HG03571 (cell line): Measurements from ENCODE around the gene VAT1L.
"Not testable (repeated sequence)": the region's sequence is repeated elsewhere in the genome, so short reads cannot be mapped to it uniquely, and the experiment has no call there.

Experiments
- ATAC-seq: cut with Tn5 transposase; IDR thresholded peaks from one replicate; pipeline ENCODE4 v1.9.1; 2021; ENCODE audit not compliant: unreplicated experiment

VAT1L gene

DNA sequence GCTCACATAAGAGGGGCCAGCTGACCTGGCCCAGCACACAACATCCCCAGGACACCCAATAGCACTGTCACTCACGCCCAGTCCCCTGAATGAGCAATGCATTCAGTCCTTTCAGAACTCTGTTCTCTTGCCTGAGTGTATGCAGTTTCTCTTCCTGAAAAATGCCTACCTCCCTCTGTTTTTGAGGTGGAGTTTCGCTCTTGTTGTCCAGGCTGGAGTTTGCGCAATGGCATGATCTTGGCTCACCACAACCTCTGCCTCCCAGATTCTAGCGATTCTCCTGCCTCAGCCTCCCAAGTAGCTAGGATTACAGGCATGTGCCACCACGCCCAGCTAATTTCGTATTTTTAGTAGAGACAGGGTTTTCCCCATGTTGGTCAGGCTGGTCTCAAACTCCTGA, 159.2 kb downstream of the VAT1L start:
- not testable (repeated sequence) for ATAC-seq

DNA sequence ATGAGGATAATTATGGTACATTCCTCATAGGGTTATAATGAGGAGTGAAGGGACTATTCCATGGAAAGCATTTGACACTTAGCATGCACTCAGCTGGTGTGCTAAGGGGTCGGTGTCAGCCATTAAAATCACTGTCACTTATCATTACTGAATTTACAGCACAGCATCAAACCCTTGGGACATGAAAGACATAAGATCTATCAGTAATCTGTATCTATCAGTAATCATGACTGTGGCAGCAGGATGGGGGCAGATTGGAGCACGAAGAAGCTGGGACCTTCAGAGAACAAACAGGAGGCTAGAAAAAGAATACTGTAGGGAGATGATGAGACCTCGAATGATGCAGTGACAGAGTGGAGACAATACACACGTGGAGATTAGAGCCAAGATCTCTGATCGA, 160.5 kb downstream of the VAT1L start:
- ATAC-seq: no peak

DNA sequence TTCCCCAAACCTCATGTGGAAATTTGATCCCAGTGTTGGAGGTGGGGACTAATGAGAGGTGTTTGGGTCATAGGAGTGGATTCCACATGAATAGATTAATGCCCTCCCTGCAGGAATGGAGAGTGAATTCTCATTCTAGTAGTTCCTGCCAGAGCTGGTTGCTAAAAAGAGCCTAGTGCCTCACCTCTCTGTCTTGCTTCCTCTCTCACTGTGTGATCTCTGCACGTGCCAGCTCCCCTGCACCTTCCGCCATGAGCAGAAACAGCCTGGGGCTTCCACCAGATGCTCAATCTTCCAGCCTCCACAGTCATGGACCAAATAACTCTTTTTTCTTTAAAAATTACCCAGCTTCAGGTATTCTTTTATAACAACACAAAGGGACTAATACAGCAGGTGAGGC, 161.1 kb downstream of the VAT1L start:
- ATAC-seq: no peak

DNA sequence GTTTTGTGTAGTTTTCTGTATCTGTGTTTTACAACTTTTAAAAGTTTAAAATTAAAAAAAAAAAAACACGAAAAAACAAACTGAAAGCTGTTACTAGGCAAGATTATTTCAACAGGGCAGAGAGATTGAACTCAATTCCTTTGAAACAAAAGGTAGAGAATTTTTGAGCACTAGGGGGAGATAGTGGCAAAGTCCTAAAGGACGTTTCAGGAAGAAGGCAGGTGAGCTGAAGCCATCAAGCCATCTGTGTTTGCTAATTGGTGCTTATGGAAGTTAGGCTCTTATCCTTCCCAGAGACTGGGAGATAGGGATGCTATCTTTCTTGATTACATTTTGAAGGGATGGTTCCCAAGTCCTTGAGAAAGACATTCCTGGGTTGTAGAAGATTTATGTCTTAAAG, 163.4 kb downstream of the VAT1L start:
- no peak for ATAC-seq

DNA sequence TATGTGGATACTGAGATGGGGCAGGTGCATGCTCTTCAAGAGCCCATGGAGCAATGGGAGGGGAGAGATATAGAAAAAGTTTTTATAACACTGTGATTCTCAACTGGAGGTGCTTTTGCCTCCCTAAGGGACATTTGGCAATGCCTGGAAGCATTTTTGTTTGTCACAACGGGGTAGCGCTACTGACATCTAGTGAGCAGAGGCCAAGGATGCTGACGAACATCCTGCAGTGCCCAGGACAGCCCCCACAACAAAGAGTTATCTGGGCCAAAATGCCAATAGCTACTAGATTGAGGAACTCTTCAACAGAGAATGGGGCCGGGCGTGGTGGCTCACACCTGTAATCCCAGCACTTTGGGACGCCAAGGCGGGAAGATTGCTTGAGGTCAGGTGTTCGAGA, 166.8 kb downstream of the VAT1L start:
- ATAC-seq: no peak

DNA sequence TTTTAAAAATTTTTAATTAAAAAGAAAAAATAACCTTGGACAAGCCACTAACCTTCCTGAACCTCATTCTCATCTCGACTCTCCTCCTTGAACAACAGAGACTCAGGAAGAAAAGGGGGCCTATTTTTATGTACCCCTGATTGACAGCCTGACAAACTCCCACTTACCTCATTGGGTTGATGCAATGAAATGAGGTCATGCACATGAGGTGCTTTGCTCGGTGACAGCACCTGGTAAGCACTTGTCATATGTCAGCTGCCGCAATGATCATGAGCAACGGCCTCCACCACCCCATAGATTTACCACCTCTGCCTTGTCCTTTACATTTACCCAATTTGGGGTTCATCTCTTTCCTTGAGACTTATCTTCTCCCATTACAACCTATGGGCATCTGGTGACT, 167.9 kb downstream of the VAT1L start:
- ATAC-seq: no peak

DNA sequence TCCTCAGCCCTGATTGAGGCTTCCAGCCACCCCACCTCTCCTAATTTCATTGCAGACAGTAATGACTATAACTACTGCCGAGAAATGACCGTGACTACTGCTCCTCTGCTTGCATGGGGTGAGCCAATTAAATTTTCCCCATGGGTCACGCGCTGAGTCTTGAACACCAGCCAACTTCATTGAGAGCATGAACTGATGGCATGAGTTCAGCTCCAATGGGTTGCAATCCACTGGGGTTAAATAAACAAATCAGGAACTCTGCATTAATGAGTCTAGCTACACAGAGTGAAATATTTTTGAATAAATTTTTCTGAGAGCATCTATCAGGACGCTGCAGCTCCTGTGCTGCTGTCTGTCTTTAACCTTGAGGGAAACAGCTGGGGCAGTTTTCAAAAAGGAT, 172.4 kb downstream of the VAT1L start:
- no peak for ATAC-seq

DNA sequence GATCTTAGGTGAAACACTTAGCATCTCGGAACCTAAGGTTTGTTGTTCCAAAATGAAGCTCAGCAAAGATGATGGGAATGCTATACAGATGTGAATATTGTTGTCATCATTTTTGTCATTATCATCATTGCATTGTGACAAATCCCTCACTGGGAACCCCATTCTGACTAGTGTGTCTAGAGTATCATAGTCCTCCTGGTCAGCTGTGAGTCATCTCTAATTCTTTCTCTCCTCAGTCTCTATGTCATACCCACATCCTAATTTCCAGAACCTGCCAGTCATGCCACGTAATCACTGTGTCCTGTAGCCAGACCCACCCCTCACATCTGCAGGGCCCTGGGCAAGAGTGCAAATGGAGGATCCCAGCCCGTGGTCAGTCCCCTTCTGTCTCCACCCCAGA, 173.4 kb downstream of the VAT1L start:
- no peak for ATAC-seq

DNA sequence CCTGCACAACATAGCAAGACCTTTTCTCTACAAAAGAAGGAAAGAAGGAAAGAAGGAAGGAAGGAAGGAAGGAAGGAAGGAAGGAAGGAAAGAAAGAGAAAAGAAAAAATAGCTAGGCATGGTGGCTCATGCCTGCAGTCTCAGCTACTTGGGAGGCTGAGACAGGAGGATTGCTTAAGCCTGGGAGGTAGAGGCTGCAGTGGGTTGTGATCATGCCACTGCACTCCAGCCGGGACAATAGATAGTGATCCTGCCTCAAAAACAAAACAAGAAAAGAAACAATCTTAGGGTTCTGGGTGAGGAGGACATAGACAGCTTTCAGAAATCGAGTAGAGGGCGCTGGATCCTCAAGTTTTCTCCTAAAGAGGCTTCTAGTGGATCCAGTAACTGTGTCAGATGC, 174.3 kb downstream of the VAT1L start:
- ATAC-seq: no peak

DNA sequence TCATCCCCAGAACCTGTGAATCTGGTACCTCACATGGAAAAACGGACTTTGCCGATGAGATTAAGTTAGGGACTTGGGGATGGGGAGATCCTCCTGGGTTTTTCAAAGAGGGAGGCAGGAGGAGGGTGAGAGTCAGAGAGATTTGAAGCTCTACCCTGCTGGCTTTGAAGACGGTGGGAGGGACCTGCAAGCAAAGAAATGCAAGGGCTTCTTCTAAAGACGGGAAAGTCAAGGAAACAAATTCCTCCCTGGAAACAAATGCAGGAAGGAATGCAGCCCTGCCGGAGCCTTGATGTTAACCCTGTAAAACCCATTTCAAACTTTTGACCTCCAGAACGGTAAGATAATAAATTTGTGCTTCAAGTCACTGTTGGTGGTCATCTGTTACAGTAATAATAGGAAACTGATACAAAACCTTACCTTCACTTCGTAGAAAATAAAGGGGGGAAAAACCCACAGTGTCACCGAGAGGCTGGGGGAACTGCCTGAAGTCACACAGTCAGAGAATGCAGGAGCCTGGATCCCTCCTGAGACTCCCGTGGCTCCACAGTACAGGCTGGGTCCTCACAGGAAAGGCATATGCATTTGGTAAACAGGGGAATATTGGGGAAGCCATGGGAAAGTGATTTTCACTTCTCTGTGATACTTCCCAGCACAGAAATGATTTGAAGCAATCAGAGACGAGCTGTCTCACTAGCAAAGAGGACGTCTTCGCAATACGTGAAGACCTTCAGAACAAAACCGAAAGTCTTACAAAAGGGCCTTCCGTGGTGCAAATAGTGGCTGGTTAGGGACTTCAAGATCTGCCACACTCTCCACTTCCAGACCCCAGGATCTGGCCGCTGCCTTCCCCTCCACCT, 175.1 kb downstream of the VAT1L start:
- ATAC-seq: no peak

DNA sequence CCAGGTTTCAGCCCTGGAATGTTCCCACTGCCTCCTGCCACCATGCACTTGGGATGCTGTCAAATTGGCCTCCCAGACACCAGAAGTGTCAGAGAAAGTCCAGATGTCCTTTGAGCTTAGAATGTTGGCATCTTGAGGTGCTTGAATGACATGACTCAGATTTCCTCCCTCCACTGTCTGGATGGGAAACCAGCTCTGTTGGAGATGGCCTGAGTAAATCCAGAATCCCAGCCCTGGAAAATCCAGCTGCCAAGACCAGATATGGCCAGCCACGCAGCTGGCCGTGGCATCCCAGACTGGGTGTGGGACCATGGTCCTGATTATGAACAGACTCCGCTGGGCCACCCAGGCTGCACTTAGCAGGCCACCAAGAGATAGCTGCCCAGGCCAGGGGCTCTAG, 177.0 kb downstream of the VAT1L start:
- ATAC-seq: no peak

DNA sequence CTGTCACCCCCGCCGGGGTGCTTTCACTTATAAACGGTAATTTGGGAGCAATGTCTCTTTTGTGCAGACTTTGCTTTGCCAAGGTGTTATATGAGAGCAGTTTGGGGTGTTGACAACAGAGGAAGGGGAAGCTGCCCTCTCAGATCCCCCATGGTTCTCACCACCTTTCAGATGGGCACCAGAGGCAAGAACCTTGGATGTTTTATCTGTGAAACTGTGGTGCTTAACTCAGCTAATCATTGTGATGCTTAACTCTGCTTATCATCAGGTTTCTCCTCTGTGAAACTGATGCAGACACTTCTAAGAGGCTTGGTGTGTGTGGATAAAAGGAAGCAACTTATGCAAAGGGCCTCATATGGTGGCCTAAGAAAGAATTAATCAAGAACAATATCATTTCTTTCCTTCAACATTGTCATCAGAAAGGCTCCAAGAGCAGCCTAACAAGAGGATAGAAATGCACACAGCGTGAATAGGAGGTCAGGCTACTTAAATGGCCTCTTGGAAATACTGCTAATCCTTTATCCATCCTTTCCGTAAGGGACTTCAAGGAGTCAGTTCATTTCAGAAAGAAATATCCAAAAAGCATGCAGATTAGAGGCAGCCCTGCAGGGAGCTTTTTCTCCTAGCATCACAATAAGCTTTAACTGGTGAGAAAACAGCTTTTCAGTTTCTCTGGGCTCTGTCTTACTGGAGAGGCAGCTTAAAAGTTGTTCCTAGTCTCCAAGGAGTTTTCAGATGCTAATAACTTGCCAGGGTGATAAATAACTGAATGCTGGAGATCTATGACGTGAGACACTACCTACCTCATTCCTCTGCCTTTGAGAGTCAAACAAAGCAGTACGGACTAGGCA, 178.9 kb downstream of the VAT1L start:
- no peak for ATAC-seq

DNA sequence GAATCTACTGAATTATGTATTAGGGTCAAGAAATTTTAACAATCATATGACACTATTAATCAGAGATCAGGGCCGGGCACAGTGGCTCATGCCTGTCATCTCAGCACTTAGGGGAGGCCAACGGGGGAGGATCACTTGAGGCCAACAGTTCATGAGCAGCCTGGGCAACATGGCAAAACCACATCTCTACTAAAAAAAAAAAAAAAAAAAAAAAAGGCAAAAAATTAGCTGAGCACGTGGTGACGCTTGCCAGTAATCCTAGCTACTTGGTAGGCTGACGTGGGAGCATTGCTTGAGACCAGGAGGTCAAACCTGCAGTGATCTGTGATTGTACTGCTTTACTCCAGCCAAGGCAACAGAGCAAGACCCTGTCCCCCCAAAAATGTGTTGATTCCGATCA, 181.5 kb downstream of the VAT1L start:
- ATAC-seq: no peak

DNA sequence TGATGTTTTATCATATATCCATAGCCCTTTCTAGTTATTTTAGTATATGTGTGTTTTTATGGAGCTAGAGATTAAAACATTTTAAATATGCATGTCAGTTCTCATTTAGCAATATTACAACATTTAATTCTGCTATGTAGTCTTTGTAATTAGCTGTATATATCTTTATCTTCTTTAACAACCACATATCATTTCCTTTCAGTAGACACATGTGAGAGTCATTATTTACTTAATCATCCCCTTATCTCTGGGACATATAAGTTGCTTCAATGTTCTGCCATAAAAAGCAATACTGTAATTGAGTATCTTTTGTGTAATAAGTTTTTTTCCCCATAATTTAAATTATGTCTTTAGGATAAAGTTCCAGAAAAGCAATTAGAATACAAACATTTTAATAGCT, 182.0 kb downstream of the VAT1L start:
- no peak for ATAC-seq

DNA sequence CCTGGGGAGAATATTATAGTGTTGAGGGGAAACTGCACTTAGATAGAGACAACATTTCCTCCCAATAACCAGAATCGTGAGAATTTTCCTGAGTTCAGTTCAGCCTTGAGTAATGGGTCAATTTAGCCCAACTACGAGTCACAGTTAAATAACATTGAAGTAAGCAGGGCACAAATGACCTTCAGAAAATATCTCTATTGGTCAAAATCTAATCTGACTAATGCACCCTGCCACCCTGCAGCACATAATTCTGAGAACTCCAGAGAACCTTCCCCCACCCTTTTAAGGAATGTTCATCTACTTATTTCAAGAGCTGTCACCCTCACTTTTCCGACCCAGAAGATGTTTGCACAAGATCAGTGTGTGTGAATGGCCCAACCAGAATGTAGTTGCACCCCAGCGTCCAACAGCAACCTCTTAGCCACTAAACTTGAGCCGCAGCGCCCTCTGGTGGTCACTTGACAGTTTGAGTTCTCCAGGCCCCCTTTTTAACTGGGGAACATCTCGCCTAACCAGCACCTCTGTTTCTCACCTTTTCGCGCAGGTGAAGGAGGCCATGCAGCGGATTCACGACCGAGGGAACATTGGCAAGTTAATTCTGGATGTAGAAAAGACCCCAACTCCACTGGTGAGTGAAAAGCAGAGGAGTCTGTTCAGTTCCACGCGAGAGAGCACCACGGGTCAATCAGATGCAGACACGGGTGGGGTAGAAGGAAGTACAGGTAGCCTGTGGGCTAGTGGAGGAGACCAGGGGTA, 183.1 kb downstream of the VAT1L start:
- ATAC-seq: peak; percentile 66

DNA sequence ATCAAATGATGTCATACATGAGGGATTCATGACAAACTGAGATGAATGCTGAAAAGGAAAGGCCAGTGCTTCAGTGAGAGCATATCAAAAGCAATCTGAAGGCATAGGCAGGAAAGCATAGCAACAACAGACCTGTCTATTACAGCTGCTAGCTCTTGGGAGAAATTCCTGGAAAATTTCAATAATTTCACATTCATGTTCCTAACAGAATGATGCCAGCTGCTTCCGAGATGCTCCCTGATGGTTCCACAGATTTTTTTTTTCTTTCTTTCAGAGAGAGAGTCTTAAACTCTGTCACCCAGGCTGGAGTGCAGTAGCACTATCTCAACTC, 183.7 kb downstream of the VAT1L start:
- ATAC-seq: no peak

DNA sequence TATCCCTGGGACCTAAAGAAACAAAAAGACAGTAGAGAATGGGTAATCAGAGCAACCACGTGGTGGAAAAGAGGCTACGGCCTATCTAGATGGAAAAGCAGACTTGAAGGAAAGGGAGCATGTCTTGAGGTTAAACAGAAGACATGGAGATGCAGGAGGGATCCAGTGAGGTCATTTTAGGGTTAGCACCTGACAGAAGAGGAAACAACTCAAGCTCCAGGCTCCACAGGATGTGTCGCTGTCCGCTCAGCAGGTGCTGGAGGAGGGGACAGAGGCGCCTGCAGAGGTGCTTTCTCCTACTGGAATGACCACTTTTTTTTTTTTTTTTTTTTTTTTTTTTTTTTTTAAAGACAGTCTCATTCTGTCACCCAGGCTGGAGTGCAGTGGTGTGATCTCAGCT, 186.5 kb downstream of the VAT1L start:
- no peak for ATAC-seq

DNA sequence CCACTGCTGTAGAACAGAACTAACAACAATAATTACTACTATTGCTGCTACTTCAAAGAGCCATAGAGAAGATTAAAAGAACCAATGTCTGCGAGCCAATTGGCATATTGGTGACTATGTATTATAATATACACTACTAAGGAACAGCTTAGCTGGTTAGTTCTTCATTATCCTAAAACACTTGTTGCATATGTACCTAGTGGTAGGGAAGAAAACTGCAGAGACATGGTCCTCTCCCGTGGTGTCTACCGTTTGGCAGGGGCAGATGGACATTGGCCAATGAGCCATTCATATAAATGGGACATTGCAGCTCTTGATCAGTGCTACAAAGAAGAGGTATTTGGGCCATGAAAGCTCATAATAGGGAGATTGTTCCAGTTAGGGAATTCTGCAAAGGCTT, 187.6 kb downstream of the VAT1L start:
- ATAC-seq: no peak

DNA sequence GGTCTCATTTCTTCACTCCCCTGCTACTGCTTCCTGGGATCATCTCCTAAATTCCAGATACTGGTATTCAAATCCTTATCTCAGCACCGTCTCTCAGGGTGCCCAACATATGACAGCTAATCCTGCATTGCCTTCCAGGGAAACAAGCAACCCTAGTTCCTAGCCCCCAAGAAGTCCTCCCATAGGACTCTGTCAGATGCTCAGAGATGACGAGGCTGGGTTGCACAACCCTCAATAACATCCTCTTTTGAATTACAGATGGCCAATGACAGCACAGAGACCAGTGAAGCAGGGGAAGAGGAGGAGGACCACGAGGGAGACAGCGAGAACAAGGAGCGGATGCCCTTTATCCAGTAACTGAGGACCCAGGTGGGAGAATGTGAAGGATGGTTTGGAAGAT, 189.0 kb downstream of the VAT1L start:
- ATAC-seq: no peak

DNA sequence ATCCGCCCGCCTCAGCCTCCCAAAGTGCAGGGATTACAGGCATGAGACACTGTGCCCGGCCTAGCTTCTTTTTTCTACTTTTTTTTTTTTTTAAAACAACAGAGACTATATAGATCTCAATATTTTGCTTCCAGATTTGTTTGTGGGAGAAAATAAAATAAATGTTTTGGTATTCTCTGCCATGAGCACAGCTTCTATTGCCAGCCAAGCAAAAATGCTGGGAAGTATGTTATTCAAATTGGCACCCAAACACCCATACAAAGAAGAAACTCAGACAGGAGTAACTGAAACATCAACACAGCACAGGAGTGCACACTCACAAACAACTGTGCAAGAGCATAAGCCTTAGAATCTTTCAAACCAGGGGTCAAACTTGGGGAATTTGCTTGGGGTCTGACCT, 196.7 kb downstream of the VAT1L start:
- ATAC-seq: no peak

DNA sequence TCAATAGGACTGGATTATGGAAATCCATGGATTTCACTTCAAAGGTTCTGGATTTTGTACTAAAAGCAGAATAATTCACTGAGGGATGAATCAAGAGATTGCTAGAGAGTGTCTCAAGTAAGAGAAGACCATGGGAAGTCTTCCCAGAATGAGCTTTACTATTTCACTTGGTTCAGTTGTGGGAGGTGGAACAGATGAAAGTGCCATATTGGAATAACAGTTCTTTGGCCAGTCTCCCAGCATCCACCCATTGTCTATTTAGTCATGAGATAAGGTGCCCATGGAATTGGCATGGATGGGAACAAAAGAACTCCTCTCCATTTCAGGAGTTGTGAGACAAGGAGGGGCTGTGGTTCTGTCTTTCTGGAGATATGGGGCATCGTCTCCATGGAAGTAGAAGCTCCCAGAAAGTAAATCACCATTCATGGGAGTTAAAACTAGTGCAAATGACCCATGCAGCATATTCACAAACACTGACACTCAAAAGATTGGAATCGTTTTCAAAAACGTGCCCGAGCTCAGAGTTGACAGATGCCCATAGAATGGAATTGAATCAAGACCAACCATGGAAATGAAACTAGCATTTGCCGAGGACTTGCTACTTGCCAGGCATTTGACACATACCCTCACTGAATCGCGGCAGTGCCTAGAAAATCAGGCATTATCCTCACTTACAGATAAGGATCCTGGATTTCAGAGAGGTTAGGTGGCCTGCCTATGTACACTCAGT, 197.8 kb downstream of the VAT1L start:
- ATAC-seq: no peak
